ENCODE data around the gene HTD2.

DNA sequence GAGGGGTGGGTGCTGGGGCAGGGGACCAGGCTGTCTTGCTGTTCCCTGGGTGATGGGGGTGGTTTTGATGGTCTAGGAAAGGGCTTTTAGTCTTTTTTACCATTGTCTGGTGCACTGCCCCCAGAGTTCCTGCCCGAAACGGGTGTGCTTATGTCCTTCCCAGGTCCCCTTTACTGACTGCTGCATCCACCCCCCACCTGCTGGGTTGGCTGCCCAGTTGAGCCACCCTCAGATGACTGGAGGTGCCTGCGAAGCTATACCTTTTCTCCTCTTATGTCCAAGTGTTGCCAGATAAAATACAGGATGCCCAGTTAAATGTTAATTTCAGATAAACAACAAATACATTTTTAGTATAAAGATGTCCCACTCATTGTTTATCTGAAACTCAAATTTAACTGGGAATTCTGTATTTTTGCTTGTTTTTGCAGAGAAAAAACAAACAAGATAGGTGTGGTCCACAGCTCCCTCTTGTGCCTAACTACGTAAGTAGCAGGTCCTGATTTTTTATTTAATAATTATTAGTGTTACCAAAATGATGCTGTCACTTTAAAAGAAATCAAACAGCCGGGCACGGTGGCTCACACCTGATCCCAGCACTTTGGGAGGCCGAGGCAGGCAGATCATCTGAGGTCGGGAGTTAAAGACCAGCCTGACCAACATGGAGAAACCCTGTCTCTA lies 6.3 kb upstream of the HTD2 start:
- TF ChIP-seq, protein P1, sequence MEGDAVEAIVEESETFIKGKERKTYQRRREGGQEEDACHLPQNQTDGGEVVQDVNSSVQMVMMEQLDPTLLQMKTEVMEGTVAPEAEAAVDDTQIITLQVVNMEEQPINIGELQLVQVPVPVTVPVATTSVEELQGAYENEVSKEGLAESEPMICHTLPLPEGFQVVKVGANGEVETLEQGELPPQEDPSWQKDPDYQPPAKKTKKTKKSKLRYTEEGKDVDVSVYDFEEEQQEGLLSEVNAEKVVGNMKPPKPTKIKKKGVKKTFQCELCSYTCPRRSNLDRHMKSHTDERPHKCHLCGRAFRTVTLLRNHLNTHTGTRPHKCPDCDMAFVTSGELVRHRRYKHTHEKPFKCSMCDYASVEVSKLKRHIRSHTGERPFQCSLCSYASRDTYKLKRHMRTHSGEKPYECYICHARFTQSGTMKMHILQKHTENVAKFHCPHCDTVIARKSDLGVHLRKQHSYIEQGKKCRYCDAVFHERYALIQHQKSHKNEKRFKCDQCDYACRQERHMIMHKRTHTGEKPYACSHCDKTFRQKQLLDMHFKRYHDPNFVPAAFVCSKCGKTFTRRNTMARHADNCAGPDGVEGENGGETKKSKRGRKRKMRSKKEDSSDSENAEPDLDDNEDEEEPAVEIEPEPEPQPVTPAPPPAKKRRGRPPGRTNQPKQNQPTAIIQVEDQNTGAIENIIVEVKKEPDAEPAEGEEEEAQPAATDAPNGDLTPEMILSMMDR (IDR thresholded peaks at IDR 0.05): peak in 5 of 6 experiments; percentile 25 to 70 (median 59)
- TF ChIP-seq POLR2A (IDR thresholded peaks at IDR 0.05): no peak

All from Peyer's patch (tissue), 4 donors.